ENCODE results near the gene INMT. TPM values are rescaled to one million over a fixed set of nuclear protein-coding genes. Genes with fewer than 3 reads are reported as not detected.
A peak's percentile ranks its signal among the peaks of the same experiment; 100 is the strongest.
"Not testable (repeated sequence)": the region's sequence is repeated elsewhere in the genome, so short reads cannot be mapped to it uniquely, and the experiment has no call there.

Gene INMT
- not detected in 2 replicates for total RNA-seq (2014; rRNA removed; shearing (Covaris generic))

DNA sequence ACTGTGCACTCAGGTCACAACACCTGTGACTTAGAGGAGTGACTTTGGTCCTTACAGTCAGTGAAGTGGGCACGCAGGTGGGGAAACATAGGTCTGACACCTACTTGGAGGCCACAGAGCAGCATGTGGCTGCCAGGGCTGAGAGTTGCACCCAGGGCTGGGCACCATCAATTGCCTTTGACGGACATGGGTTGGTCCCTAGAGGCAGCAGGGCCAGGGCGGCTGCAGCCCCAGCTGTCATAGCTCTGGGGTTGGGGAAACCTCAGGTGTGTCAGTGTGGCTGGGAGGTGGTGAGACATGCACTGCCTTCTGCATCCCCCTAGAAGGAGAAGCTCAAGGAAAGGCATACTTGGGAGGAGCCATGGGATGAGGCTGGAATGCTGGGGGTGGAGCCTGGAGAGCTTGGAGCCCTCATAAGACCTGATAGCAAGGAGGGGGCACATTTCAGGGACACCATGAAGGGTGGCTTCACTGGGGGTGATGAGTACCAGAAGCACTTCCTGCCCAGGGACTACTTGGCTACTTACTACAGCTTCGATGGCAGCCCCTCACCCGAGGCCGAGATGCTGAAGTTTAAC, at the start of gene INMT:
INMT (plus strand) TSS at position 440 of the 578 bp plus-strand sequence; CDS start at position 456, 16 bp downstream.
- no peak for DNase-seq (ENCODE audit: low spot score)

DNA sequence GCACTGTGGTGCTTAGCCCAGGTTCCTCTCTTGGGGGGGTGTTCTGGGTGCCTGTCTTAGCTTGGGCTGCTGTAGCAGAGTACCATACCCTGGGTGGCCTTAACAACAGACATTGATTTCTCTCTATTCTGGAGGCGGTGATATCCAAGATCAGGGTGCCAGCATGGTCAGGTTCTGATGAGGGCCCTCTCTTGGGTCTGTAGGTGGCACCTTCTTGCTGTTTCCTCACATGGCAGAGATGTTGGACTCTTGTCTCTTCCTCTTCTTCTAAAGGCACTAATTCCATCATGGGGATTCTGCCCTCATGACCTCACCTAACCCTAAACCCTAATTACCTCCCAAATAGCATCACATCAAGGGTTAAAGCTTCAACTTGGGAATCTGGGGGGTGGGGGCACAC, 49.7 kb upstream of the INMT start:
- no peak for DNase-seq (ENCODE audit: low spot score)

DNA sequence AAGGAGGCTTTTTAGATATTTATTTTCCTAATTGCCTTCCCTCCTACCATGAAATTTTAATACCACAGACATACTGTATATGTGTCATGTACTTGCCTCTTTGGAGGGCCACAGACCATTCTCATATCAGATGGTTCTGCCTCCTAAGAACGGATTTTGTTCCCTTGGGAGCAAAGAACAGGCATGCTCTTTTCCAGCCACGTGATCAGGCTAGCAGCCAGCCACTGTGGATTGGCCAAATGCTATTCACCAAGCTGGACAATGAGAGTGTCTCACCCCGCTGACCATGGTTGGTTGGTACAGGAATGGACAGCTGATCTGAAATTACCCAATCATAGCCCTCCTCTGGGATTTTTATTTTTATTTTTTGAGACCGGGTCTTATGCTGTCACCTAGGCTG, 48.2 kb upstream of the INMT start:
- no peak for DNase-seq (ENCODE audit: low spot score)

- no peak for DNase-seq (ENCODE audit: low spot score)
These were observed 46.9 kb upstream of the INMT start for GRCh38 chr7:30705008-30705407.

DNA sequence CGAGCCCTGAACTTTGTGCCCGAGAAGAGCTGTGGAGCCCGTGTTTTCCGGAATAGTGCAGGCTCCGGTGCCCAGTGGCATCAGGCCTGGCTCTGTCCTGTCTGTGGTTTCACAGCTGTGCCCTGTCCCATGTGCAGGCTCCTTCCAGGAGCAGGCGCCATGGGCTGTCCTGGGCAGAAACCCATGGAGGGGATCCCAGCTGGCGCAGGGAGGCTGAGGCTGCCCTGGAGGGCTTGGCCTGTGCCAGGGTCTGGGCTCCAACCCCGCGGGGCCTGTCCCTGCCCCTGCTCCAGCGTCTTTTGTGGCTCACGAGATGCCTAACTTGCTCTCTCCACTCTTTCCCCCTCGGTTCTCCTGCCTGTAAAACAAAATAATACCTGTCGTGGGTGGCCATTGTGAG, 46.3 kb upstream of the INMT start:
- DNase-seq (ENCODE audit: low spot score), result no peak

DNA sequence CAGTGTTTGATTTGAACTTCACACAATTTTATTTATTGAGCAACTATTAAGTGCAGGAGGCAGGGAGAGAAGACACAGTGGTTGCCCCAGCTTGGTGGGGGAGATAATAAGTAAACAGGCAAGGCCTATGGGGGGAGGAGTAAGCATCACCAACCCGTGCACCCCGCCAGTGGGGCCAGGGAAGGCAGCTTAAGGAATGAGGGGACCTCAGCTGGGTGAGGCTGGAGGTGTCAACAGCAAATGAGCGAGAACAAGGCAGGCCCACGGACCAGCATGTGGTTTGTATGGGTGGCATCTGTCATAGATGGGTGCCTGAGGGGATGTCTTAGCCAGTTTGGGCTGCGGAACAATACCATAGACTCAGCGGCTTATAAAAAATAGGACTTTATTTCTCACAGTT, 45.6 kb upstream of the INMT start:
- DNase-seq (ENCODE audit: low spot score), result no peak

DNA sequence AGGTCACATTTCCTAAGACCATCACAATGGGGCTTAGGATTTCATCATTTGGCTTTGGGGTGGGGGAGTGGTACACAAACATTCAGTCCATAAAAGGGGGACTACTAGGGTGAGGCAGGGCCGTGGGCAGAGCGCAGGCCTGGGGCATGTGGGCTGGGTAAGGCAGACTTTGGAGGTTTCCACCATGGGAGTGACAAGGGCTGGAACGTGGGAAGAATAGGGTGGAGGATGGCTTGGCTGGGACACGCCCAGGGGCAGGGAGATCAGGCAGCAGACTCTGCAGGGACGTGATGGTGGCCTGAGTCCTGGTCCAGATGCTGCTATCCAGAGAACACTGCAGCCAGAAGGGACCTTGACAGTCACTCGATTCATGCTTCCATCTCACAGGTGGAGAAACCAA, 45.0 kb upstream of the INMT start:
- DNase-seq (ENCODE audit: low spot score), result no peak

DNA sequence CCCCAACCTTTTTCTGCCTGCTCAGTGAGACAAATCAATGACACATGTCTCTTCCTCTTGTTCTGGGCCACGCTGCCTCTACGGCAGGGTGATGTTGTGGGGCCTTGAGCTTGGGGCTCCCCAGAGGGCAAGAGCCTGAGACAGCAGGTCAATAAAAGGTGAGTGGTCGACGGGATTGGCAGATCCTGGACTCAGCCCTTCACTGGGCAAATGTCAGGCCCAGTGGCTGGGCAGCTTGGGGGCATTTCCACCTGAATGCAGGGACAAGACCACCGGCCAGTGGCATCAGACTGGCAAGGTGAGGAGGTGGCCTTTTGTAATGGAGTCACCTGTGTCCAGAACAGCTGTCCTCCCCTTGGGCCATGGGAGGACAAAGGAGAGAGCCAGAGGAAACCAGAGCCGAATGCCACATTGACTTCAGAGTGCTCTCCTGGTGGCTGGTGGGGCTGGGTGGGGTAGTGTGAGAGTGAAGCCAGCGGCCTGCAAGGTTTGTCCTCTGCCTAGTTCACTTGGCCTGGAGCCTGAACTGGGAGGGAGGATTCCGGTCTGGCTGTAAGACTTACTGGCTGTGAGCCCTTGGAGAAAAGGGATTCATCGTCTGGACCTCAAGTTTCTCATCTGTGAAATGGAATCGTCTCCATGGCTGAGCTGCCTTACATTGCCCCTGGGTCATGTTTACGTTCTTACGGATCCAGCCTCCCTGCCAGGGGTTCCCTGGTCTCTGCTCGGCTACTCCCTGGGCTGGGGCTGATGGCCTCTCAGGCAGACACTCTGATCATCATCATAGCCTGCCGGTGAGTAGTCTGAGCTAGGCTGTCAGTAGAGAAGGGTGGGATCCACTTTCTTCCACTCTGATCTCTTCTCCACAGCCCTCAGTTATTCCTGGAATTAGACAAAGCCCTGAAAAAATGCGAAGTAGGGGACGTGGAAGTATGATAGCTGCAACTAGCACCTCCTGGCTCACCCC, 44.3 kb upstream of the INMT start:
- no peak for DNase-seq (ENCODE audit: low spot score)

DNA sequence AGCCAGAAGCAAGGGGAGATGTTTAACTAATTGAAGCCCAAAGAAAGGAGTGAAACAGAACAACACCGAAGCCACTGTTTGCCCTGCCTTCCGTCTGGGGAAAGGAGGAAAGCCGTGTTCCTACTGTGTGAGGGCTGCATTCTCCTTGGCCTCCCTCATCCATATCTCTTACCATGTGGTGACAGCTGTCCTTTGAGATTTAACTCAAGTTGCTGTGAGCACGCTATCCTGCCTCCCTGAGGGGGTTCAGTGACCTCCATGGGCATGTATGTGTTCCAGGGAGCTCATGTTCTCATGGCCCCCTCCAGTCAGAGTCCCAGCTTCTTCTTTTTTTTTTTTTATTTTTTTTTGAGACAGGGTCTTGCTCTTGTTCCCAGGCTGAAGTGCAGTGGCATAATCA, 43.5 kb upstream of the INMT start:
- DNase-seq (ENCODE audit: low spot score), result no peak

DNA sequence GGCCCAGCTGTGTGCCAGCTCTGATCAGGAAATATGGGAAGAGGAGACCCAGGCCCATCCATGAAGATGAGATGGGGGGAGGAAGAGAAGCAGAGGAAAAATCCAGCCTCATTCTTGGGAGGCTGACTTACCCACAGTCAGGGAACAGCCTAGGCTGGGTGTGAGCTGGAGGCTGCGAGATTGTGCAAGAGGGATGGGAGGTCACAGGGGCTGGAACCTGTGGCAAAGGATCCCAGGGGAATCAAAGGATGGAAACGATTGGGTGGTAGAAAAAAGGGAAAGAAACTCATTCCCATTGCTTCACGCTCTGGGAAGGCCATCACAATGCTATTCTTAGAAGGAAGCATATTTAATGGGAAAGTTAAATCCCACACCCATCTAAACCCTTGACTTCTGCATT, 43.0 kb upstream of the INMT start:
- DNase-seq (ENCODE audit: low spot score), result no peak

GRCh38 chr7:30709549-30709948, 42.4 kb upstream of the INMT start:
- DNase-seq (ENCODE audit: low spot score), result no peak

DNA sequence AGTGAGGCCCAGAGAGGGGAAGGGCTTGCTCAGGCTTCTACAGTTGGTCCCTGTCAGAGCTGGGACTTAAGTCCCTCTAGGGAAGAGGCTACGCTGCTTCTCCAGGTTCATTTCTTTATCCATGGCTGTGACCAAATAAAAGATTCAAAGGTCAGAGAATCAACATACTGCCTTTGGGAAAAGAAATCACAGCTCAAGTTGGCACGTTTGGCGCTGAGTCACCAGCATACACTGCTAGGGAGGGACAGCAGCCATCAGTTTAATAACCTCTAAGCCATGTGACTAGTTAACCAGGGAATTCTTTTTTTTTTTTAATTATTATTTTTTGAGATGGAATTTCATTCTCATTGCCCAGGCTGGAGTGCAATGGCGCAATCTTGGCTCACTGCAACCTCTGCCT, 41.3 kb upstream of the INMT start:
- no peak for DNase-seq (ENCODE audit: low spot score)

DNA sequence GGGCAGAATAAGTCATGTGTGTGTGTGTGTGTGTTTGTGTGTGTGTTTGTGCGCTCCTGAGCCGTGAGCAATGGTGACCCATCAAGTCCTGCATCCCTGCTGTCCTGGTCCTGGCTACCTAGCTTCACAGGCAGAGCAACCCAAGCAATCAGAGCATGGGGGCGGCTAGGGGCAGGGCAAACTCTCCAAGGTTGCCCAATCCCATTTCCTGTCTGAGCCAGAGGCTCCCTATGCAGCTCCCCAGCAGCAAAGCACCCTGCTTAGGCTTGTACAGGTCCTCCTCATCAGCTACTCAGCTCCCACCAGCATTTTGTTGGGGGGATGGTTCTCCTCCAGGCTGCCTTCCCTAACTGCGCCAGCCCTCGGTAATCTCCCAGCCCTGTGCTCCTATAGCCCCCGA, 38.5 kb upstream of the INMT start:
- DNase-seq (ENCODE audit: low spot score), result no peak

- DNase-seq (ENCODE audit: low spot score), result no peak
These were observed 37.8 kb upstream of the INMT start for GRCh38 chr7:30714129-30714528.

DNA sequence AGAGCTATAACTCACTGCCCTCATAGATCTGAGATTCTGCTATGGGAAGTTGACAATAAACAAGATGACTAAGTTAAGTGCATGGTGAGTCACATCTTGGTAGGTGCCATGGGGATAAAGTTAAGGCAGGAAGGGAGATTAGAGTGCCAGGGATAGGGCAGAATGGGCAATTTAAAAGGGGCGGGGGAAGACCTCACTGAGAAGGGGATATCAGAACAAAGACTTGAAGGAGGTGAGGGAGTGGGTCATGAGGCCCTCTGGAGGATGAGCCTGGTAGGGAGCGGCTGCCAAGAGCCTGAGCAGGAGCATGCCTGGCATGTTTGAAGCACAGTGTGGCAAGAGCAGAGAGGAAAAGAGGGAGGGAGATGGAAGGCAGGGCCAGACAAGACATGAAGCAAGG, 34.8 kb upstream of the INMT start:
- DNase-seq (ENCODE audit: low spot score), result peak; percentile 82

DNA sequence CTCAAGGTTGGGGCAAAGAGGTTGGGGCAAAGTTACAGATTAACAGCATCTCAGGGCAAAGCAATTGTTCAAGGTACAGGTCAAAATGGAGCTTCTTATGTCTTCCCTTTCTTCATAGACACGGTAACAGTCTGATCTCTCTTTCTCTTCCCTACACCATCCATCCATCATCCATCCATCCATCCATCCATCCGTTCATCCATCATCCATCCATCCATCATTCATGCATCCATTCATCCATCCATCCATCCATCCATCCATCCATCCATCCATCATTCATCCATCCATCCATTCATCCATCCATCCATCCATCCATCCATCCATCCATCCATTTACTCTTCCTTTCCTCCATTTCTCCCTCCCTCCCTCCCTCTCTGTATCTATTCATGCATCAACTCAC, 32.5 kb upstream of the INMT start:
- not testable (repeated sequence) for DNase-seq (ENCODE audit: low spot score)

DNA sequence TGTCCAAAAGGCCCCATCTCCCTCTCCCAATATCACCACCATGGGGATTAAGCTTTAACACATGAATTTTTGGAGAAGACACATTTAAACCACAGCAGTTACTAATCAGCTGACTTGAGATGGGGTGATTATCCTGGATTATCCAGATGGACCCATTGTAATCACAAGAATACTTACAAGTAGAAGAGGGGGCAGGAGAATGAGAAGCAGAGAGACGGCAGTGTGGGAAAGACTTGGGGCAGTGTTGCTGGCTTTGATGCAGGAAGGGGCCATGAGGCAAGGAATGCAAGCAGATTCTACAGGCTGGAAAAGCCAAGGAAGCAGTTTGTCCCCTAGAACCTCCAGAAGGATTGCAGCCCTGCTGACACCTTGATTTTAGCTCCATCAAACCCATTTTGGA, 30.7 kb upstream of the INMT start:
- DNase-seq (ENCODE audit: low spot score), result no peak

- no peak for DNase-seq (ENCODE audit: low spot score)
These were observed 29.7 kb upstream of the INMT start for GRCh38 chr7:30722187-30722586.

GRCh38 chr7:30722671-30723070, 29.3 kb upstream of the INMT start:
- no peak for DNase-seq (ENCODE audit: low spot score)

DNA sequence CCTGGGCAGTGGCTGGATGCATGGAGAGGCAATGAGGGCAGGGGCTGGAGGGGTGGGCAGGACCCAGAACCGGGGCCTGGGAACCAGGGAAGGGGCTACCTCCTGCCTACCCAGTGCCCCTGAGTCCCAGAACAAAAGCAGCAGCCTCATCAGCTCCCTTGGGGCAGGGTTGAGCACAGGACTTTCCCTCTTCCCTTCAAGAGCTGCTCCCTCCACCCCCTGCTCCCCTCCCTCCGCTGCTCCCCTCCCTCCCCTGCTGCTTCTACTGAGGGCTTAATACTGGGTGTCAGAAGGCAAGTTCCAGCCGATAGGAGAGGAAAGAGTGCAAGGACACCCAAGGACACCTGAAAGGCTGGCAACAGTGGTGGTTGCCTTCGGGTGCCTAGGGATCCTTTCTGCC, 28.2 kb upstream of the INMT start:
- DNase-seq (ENCODE audit: low spot score), result no peak

- DNase-seq (ENCODE audit: low spot score), result no peak
These were observed 25.5 kb upstream of the INMT start for GRCh38 chr7:30726296-30727006.

DNA sequence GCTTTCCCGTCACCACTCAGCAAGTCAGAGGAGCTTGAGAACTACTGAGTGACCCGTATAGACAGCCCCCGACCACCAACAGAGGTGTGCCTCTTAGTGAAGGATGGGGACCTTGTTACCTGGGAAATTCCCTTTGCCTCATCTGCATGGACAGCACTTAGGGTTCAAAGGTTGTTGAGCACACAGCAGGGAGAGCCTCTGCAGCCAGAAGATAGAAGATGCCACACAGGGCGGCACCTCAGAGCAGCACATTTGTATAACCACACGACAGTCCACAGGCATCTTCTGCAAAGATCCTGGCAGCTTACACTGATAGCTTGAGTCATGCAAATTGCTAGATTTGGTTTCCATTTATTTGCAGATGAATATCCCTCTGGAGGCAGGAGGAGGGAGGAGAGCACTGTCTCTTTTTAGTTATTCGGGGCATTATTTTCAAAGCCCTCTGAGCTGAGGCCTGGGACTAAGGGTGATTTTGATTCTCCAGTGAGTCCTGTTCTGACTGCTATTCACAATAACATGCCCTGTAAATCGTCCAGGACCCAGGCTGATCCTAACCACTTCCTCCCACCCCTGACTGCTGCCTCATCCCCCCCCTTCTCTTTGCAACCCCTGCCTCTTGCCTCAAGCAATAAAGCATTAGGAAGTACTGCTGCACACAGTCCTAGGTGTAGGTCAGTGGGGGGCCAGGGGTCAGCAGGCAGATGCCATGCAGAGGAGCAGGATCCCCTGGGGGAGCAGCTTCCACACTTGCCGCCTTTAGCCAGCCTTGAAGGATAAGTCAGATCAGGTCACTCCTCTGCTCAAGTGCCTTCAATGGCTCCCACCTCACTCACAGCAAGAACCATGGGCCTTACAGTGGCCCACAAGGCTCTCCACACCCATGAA, 24.6 kb upstream of the INMT start:
- DNase-seq (ENCODE audit: low spot score), result no peak

Measured in A172 (cell line).